ENCODE measurements around the gene MTG1. TPM values are rescaled to one million over a fixed set of nuclear protein-coding genes. Genes with fewer than 3 reads are reported as not detected.

The MTG1 gene
- total RNA-seq, 1 donor from 2014 or later: 65.2 TPM

- H3K36me3 Mint-ChIP-seq (ENCODE audit: unreplicated experiment): peaks cover 9% of the 10 kb centered on the region
- no peak for DNase-seq (ENCODE audit: extremely low spot score, unreplicated experiment)
- no peaks in the 10 kb centered on the region for H3K9me3 Mint-ChIP-seq (ENCODE audit: unreplicated experiment)
- no peak overlapping the region for H3K4me3 Mint-ChIP-seq (ENCODE audit: unreplicated experiment)
- TF ChIP-seq CTCF (IDR thresholded peaks at IDR 0.05): no peak
- H3K4me1 Mint-ChIP-seq (ENCODE audit: unreplicated experiment): no peaks in the 10 kb centered on the region
- H3K27ac Mint-ChIP-seq (ENCODE audit: unreplicated experiment): no peak overlapping the region
- H3K27me3 Mint-ChIP-seq (ENCODE audit: unreplicated experiment): no peaks in the 10 kb centered on the region
Observed at GRCh38 chr10:133359554-133359971, 34.4 kb upstream of the MTG1 start.

GRCh38 chr10:133359972-133360610, 33.9 kb upstream of the MTG1 start:
- H3K4me1 Mint-ChIP-seq (ENCODE audit: unreplicated experiment): no peaks in the 10 kb centered on the region
- TF ChIP-seq CTCF (IDR thresholded peaks at IDR 0.05): no peak
- H3K27me3 Mint-ChIP-seq (ENCODE audit: unreplicated experiment): no peaks in the 10 kb centered on the region
- DNase-seq (ENCODE audit: extremely low spot score, unreplicated experiment): no peak
- H3K4me3 Mint-ChIP-seq (ENCODE audit: unreplicated experiment): no peak overlapping the region
- H3K9me3 Mint-ChIP-seq (ENCODE audit: unreplicated experiment): no peaks in the 10 kb centered on the region
- H3K27ac Mint-ChIP-seq (ENCODE audit: unreplicated experiment): no peak overlapping the region
- peaks cover 14% of the 10 kb centered on the region for H3K36me3 Mint-ChIP-seq (ENCODE audit: unreplicated experiment)

GRCh38 chr10:133361227-133361626, 32.7 kb upstream of the MTG1 start:
- H3K9me3 Mint-ChIP-seq (ENCODE audit: unreplicated experiment): no peaks in the 10 kb centered on the region
- no peak for DNase-seq (ENCODE audit: extremely low spot score, unreplicated experiment)
- H3K27me3 Mint-ChIP-seq (ENCODE audit: unreplicated experiment): no peaks in the 10 kb centered on the region
- H3K27ac Mint-ChIP-seq (ENCODE audit: unreplicated experiment): no peak overlapping the region
- H3K36me3 Mint-ChIP-seq (ENCODE audit: unreplicated experiment): peaks cover 15% of the 10 kb centered on the region
- H3K4me3 Mint-ChIP-seq (ENCODE audit: unreplicated experiment): no peak overlapping the region
- no peaks in the 10 kb centered on the region for H3K4me1 Mint-ChIP-seq (ENCODE audit: unreplicated experiment)
- no peak for TF ChIP-seq CTCF (IDR thresholded peaks at IDR 0.05)

GRCh38 chr10:133361773-133362441, 32.0 kb upstream of the MTG1 start:
- no peak overlapping the region for H3K27ac Mint-ChIP-seq (ENCODE audit: unreplicated experiment)
- no peak for TF ChIP-seq CTCF (IDR thresholded peaks at IDR 0.05)
- H3K9me3 Mint-ChIP-seq (ENCODE audit: unreplicated experiment): no peaks in the 10 kb centered on the region
- H3K27me3 Mint-ChIP-seq (ENCODE audit: unreplicated experiment): no peaks in the 10 kb centered on the region
- no peak for DNase-seq (ENCODE audit: extremely low spot score, unreplicated experiment)
- no peaks in the 10 kb centered on the region for H3K4me1 Mint-ChIP-seq (ENCODE audit: unreplicated experiment)
- no peak overlapping the region for H3K4me3 Mint-ChIP-seq (ENCODE audit: unreplicated experiment)
- peaks cover 15% of the 10 kb centered on the region for H3K36me3 Mint-ChIP-seq (ENCODE audit: unreplicated experiment)

- TF ChIP-seq CTCF (IDR thresholded peaks at IDR 0.05): no peak
- H3K27me3 Mint-ChIP-seq (ENCODE audit: unreplicated experiment): no peaks in the 10 kb centered on the region
- no peak overlapping the region for H3K27ac Mint-ChIP-seq (ENCODE audit: unreplicated experiment)
- H3K4me1 Mint-ChIP-seq (ENCODE audit: unreplicated experiment): no peaks in the 10 kb centered on the region
- H3K9me3 Mint-ChIP-seq (ENCODE audit: unreplicated experiment): no peaks in the 10 kb centered on the region
- DNase-seq (ENCODE audit: extremely low spot score, unreplicated experiment): no peak
- peaks cover 18% of the 10 kb centered on the region for H3K36me3 Mint-ChIP-seq (ENCODE audit: unreplicated experiment)
- H3K4me3 Mint-ChIP-seq (ENCODE audit: unreplicated experiment): no peak overlapping the region
Observed at GRCh38 chr10:133362846-133363245, 31.1 kb upstream of the MTG1 start.

Data from osteocyte (in vitro differentiated cells).